GM11168 (cell line): ENCODE measurements around the gene LTA.
"Not testable (repeated sequence)": the region's sequence is repeated elsewhere in the genome, so short reads cannot be mapped to it uniquely, and the experiment has no call there.

Source experiments
- in situ Hi-C: fragments of 300-500 bp; cut with MboI; formaldehyde crosslinking; loops from one replicate; pipeline ENCODE4 v1.12.0; 2022; ENCODE audit warnings: low sequenced_read_pairs; ENCODE audit not compliant: unreplicated experiment

The LTA gene

GRCh38 chr6:31541059-31541657 is 30.9 kb upstream of the LTA start:
- in situ Hi-C loops: loop anchor here (5.0 kb wide), 1 partner anchor 49 kb away; no protein-coding TSS in a partner anchor

- in situ Hi-C loops: loop anchor here (5.0 kb wide), 1 partner anchor 50 kb away; no protein-coding TSS in a partner anchor
These were observed 30.2 kb upstream of the LTA start, which contains the start of gene DDX39B for GRCh38 chr6:31541658-31542521. TSS of gene DDX39B (minus strand) at chr6:31542003. CDS start at chr6:31540532, 1,471 bp downstream.

GRCh38 chr6:31543639-31544038 is 28.4 kb upstream of the LTA start:
- in situ Hi-C loops: loop anchor here (5.0 kb wide), 1 partner anchor 51 kb away; no protein-coding TSS in a partner anchor

GRCh38 chr6:31544676-31545075 is 27.4 kb upstream of the LTA start:
- in situ Hi-C loops: loop anchor here (5.0 kb wide), 2 partner anchors 48 to 52 kb away; partner anchors contain the start of gene NCR3

GRCh38 chr6:31545291-31545690 is 26.8 kb upstream of the LTA start:
- in situ Hi-C loops: loop anchor here (5.0 kb wide), 1 partner anchor 47 kb away; the partner anchor contains the start of gene NCR3

GRCh38 chr6:31546339-31546957 is 25.6 kb upstream of the LTA start, which contains the start of gene ATP6V1G2:
TSS of gene ATP6V1G2 (minus strand) at chr6:31546608. CDS start at chr6:31546559, 49 bp downstream.
- in situ Hi-C loops: loop anchor here (5.0 kb wide), 1 partner anchor 46 kb away; the partner anchor contains the start of gene NCR3

GRCh38 chr6:31546958-31547726 is 24.9 kb upstream of the LTA start, which contains the start of gene NFKBIL1:
TSS of gene NFKBIL1 (plus strand) at chr6:31547608. CDS start at chr6:31547695, 87 bp downstream.
- in situ Hi-C loops: loop anchor here (5.0 kb wide), 1 partner anchor 45 kb away; the partner anchor contains the start of gene NCR3

GRCh38 chr6:31547727-31548543 is 24.2 kb upstream of the LTA start:
- in situ Hi-C loops: loop anchor here (5.0 kb wide), 1 partner anchor 44 kb away; the partner anchor contains the start of gene NCR3

- in situ Hi-C loops: loop anchor here (5.0 kb wide), 1 partner anchor 44 kb away; the partner anchor contains the start of gene NCR3
These were observed 23.6 kb upstream of the LTA start for GRCh38 chr6:31548544-31548873.

- in situ Hi-C loops: not testable (repeated sequence)
These were observed 20.7 kb upstream of the LTA start for GRCh38 chr6:31551371-31551770.

GRCh38 chr6:31556307-31556706 is 15.8 kb upstream of the LTA start:
- in situ Hi-C loops: no loop called here

GRCh38 chr6:31557443-31558317 is 14.4 kb upstream of the LTA start:
- in situ Hi-C loops: no loop called here

- in situ Hi-C loops: no loop called here
These were observed 13.8 kb upstream of the LTA start for GRCh38 chr6:31558318-31558625.

- in situ Hi-C loops: no loop called here
These were observed 13.2 kb upstream of the LTA start for GRCh38 chr6:31558631-31559500.

- in situ Hi-C loops: no loop called here
These were observed 12.5 kb upstream of the LTA start for GRCh38 chr6:31559606-31559957.

GRCh38 chr6:31559958-31560696 is 12.0 kb upstream of the LTA start:
- in situ Hi-C loops: no loop called here

- in situ Hi-C loops: no loop called here
These were observed 11.4 kb upstream of the LTA start for GRCh38 chr6:31560697-31561058.
